Esophagus mucosa (tissue), 1 donor: ENCODE data around the gene ZBTB45. TPM values are rescaled to one million over a fixed set of nuclear protein-coding genes. Genes with fewer than 3 reads are reported as not detected.

Source experiments
- ATAC-seq: fragments of 200-7000 bp; cut with Tn5 transposase; one replicate; pipeline ENCODE4 v1.9.1; 2020
- total RNA-seq: library from RNA; stranded (reverse); gene quantifications from one replicate; pipeline ENCODE4 v1.2.4, GENCODE V29; 2023
- donor health status: DM: yes; HTN: yes; CAD: no.

Gene ZBTB45
- total RNA-seq = 8.0 TPM

DNA sequence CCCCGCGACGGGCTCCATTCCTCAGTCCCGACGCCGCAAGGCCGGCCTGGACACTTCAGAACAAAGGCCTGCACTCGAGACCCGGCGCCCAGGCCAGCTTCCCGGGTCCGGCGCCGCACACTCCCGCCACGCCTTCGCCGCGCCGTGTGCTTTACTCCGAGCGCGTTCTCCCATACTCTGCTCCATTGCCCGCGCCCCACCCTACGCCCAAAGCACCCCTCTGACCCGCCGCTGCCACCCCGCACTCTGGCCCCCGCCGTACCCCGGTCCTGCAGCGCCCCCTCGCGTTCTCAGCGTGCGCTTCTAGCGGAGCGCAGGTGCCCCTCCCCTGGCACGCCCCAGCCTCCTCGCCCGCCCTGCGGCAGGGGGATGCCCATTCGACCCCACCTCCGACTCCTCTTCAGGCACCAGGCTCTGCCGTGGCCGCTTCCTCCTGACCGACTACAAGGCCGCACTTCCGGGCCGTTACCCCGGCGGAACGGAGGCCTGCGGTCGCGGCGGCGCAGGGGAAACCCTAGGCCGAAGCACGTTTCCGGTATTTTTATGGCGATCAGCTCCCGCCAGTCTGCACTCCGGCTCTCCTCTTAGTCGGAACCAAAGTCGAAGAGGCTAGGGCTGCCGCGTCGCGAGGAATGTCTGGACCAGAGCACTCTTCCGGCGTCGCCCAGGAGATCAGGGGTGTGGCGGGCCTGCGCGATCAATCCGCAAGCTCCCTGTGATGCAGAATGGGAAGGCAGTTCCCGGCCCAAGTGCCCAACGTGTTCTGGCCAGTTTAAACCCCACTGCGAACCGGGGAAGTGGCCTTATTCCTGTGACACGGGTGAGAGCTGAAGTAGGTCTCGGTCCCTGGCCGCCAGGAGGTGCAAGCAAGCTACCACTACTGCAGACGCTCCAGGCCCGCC lies at the start of gene ZBTB45:
ZBTB45 (minus strand) TSS at position 456 of the 902 bp plus-strand sequence. CDS start 2,137 bp downstream, outside the sequence.
- peak; percentile 83 for ATAC-seq

DNA sequence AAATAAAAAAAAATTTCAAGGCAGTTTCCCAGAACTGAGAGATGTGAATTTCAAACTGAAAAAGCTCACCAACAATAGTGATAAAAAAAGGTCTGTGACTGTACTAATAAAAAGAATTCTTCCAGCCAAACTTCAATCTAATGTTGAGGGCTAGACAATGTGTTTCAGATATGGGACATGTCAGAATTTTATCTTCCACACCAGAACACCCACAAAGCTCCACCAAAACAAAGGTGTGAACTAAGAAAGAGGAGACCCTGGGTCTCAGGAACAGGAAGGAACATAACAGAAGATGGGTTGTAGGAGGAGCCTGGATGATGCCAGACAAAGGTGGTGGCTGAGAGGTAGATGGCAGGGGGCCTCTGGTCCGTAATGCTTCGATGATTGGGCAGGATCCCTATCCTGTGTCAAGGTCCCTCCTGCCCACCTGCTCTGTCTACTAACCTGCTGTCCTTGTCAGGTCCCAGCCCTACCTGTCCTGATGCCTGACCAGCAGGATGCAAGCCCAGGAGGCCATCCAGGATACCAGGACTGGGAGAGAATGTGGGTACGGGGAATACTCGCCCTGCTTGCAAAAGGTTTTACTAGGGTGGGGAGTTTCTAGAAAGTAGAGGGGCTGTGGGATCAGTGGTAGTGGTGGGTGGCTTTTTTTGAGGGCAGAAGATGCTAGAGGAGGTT lies 49.0 kb upstream of the ZBTB45 start:
- ATAC-seq = no peak

DNA sequence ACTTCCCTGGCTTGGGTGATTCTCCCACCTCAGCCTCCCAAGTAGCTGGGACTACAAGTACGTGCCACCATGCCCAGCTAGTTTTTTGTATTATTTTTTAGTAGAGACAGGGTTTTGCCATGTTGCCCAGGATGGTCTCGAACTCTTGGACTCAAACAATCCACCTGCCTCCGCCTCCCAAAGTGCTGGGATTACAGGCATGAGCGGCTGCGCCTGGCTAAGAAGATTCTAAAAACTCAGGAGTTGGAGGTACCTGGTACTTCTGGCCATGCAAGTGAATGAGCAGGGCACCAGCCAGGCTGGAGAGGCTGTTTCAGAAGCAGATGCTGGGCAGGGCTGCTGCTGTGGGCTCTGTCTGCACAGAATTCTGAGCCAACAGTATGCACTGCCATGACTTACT lies 47.4 kb upstream of the ZBTB45 start:
- no peak for ATAC-seq

DNA sequence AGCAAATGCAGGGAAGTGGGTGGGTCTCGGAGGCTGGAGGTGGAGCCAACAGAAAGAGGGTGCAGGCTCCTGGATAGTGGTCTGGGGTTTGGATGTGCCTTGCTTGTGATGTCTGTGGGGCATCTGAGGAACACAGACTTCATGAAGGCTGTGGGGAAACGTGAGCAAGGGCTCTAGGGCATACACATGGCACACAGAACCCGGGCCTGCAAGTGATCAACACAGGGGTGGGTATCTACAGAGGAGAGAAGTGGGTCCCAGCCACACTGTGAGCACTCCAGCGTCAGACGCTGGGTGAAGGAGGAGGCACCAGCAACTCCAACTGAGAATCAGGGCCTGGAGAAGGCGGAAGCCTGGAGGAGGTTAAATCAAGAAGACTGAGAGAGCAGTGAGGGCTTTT lies 44.2 kb upstream of the ZBTB45 start:
- ATAC-seq = no peak

DNA sequence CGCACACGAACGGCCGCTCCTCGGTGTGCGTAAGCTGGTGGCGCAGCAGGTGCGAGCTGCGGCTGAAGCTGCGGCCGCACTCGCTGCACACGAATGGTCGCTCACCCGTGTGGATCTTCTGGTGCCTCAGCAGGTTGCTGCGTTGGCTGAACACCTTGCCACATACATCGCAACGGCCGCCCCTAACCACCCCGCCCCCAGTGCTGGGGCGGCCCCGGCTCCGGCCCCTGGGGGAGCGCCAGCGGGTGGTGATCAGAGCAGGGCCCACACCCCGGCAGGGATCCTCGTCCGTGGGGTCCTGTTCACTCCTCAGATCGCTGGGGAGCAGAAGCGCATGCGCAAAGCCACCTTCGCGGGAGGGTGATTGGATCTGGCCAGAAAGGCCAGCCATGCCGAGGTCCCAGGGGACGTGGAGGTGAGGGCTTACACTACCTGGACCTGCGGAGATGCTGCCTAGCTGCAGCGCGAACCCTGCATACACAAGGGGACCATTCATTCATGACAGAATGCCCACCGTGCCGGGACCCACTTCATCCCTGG lies 43.5 kb upstream of the ZBTB45 start:
- ATAC-seq = no peak

DNA sequence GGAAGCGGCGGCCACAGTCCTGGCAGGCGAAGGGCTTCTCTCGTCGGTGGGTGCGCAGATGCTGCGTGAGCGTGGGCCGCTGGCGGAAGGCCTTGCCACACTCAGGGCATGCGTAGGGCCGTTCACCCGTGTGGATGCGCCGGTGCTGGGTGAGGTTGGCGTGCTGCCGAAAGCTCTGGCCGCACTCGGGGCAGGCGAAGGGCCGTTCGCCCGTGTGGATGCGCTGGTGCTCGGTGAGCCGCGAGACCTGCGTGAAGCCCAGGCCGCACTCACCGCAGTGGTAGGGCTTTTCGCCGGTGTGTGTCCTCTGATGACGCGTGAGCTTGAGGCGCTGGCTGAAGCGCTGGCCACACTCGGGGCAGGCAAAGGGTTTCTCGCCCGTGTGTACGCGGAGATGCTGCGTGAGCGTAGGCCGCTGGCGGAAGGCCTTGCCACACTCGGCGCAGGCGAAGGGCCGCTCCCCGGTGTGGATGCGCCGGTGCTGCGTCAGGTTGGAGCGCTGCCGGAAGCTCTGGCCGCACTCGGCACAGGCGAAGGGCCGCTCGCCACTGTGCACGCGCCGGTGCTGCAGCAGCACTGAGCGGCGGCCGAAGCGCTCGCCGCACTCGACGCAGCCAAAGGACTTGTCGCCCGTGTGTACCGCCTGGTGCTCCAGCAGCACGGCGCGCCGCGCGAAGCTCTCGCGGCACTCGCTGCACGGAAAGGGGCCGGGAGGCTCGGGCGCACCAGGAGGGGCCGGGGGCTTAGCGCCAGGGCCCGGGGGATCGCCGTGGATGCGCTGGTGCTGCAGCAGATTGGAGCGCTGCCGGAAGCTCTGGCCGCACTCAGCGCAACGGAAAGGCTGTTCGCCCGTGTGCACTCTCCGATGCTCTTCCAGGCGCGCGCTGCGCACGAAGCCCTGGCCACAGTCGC lies 42.8 kb upstream of the ZBTB45 start:
- ATAC-seq = peak; percentile 16

DNA sequence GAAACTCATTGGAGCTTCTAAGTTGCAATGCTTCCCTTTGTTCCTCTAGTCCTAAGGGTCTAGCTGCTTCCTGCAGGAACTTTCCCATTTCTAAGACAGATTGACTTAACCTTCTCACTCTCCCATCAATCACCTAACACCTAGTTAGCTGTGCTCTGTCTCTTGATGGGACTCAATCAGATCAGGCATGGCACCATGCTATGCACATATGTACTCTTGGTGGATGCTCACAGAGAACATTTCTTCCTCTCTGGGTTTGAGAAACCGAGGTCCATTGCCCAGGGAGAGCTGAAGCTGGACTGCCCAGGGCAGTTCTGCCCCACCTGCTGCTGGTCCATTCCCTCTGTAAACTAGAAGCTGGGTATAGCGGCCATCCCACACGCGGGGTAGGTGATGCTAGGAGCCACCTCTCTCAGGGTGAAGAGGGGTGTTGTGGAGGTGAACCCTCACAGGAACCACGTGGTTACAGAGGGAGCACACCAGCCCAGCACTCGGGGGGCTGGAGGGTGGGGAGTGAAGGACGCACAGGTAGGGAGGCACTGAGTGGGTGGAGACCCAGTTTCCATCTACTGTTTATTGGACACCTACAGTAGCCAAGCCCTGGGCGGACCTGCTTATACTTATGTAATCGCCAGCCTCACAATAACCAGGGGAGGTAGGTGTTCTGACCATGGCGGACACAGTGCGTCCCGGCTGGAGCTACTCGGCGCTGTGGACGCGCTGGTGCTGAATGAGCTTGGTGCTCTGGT lies 41.9 kb upstream of the ZBTB45 start:
- no peak for ATAC-seq

DNA sequence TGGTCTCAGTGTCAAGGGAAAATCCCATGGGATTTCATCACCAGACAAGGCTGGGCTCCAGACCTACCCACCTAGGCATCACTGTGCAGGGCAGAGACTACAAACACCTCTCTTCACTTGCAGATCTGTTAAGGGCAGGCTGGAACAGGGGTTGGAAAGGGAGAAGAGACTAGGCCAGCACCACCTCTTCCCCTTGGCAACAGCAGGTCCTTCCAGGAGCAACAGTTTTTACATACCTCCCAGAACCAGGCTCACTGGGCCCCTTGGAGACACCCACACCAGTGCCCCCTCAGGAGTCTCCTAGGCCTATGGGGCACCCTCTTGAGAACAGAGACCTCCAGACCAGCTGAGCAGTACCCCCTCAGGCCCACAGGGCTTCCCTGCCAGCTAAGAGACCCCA lies 41.3 kb upstream of the ZBTB45 start:
- ATAC-seq = no peak

DNA sequence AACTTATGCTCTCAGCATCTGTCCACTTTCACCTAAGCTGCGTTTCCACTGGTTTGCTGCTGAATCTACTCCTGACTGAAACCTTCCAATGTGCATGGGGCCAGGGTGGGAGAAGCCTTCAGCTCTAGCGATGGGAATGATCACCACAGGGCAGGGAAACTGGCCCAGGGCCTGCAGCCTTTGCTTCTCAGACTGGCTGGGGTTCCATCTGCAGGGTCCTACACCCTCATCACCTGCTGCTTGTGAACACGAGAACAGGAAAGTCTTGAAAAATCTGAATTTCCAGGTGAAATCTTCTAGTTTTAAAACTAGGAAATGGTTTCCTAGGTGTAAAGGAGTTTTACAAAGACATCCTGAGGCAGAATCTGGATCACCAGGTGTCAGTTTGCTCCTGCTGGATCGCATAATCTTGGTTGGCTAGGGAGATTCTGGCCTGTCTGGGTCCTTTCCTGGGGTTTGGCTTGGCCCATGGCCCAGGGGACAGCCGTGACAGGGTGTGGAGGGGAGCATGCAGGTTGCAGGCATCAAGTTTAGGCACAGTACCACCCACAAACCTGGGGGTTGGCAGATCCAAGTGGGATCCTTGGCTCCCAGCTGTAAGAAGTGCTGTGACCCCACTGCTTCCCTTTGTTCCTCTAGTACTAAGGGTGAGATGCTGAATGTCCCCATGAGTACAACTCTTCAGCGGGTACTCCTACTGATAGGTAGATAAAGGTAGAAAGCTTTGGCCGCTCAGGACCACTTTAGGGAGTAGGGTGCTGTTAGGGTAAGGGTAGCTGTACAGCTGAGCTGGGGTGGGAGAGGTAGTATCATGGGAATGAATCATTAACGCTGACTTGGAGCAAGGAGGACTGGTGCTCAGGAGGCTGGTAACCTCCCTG lies 40.6 kb upstream of the ZBTB45 start:
- no peak for ATAC-seq

DNA sequence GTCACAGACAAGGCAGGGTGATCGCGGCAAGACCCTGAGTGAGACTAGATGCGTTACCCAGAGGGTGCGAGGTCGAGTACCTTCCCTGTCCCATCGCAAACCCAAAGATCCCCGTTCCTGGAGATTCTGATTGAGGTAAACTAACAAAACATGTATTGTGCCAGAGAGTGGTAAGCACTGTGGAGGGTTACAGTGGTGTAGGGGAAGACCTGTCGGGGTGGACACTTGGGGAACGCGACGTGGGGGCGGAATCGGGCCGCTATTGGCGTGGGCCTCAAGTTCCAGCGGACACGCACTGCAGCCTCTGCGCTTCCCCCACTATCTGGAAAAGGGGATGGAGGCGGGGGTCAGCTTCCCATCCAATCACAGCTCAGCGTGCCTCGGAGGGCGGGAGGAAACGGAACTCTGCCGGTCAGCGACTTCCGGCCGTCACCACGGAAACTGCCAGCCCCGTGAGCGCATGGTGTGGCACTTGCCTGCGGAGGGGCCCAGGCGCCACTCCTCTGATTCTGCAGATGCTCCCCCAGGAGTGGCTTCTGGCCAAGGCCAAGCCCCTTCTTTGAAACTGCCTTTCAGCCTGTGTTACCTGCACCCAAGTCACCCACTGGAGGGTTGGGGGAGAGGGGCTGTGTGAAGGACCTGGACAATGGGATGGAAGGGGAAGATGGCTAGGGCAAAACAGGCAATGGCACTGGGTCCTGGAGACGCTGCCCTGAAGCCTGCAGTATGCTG lies 39.8 kb upstream of the ZBTB45 start:
- ATAC-seq = peak; percentile 15

DNA sequence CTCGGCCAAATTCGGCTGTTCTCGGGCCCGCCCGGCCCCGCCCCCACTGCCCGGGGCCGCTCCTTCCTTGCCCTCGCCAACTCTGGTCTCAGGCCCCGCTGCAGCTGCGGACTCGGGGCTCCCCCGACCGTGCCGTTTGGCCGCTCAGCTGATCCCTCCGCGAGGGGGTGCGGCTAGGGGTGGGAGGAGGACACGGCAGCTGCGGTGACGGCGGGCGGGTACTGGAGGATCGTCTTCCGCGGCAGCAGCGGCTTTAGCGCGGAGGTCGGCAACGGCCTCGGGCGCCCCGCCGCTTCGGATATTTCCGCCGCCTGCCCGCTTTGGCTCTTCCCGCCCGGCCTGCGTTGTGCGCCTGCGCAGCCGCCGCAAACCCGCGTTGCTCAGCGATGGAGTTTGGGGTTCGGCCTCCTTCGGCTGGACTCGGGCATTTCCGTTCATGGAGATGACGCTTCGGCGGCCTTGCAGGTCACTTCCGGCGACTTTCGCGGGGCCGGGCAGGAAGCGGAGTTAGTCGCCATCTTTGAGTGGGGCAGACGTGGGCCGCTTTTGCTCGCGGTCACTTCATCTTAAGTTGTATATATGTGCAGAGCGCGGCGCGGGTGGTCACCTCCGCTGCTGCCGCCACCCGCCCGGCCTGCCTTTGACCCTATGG lies 39.1 kb upstream of the ZBTB45 start:
- peak; percentile 71 for ATAC-seq

DNA sequence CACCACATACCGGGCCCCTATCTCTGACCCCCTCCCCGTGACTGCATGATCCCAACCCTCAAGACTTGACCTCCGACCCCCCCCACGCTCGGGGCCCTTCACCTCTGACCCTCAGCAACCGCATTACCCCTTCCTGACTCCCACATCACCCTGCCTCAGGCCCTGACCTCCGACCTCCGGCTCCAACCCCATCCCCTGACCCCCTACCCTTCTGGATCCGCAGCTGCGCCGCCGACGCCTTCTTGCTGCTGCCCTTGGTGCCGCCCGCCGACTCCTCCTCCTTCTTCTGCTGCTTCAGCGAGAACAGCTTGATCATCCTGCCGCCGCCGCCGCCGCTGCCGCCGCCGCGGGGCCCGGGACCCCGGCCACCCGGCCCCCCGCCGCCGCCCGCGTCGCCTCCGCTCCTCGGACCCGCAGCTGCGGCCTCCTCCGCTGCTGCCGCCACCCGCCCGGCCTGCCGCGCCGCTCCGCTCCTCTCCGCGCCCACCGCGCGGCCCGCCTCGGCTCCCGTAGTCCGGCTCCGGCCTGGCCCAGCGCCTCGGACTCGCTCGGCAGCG lies 38.5 kb upstream of the ZBTB45 start, which contains the start of gene UBE2M:
UBE2M (minus strand) TSS at position 546 of the 557 bp plus-strand sequence; CDS start at position 316, 230 bp downstream.
- ATAC-seq = no peak

DNA sequence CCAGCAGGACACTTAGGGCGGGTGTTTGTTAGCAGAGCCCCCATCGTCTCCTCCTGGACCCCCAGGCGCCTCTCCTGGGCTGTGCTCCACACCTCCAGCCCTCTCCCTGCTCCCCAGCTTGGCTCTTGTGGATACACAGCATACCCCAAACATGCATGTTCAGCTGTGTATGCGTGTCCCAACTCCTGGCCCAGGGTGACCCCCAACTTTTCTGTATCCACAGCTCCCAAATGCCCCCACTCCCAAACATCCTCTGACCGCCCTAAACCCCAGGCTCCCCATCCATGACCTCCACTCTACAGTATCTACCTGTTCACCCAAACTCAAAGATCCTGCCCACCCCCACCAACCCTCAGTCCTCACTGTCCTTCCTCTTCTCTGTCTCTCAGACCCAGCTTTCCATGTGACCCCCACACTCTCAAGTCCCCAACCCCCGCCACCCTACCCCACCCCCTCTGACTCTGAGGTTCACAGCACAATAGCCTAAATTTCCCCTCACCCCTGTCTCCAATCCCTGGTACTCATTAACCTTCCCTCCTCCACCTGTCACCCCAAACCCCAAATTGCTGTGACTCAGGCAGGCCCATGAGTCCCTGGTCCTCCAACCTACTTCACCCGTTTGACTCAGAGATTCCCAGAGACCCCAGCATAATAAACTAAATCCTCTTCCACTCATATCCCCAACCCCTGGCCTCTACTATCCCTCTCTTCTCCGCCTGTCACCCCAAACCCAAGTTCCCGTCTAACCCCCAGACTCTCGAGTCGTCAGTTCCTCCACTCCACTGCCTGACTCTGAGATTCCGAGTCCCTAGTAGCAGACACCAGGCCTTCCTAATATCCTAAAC lies 37.8 kb upstream of the ZBTB45 start:
- ATAC-seq = no peak

DNA sequence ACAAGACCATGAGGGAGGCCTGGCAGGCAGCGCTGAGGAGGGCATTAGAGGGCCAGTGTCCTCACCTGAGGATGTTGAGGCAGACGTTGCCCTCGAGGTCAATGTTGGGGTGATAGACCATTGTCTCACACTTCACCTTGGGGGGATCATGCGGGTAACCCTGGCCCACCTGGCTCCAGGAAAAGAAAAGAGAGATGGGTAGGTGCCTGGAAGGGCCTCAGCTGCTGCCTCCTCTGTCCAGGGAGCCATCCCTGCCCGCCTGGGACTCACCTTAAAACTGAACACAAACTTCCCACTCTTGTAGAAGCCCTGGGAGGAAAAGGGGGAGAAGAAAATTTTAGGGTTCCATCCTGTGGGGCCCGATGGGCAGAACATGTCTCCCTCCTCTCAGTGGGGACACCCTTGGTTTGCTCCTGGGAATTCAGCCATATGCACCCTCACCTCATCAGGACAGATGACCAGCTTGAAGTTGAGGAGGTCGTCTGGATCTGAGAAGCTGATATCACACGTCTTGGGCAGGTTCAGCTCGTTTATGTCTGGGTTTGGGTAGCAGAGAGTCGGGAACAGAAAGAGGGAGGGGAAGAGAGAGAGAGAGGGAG lies 37.1 kb upstream of the ZBTB45 start:
- no peak for ATAC-seq

DNA sequence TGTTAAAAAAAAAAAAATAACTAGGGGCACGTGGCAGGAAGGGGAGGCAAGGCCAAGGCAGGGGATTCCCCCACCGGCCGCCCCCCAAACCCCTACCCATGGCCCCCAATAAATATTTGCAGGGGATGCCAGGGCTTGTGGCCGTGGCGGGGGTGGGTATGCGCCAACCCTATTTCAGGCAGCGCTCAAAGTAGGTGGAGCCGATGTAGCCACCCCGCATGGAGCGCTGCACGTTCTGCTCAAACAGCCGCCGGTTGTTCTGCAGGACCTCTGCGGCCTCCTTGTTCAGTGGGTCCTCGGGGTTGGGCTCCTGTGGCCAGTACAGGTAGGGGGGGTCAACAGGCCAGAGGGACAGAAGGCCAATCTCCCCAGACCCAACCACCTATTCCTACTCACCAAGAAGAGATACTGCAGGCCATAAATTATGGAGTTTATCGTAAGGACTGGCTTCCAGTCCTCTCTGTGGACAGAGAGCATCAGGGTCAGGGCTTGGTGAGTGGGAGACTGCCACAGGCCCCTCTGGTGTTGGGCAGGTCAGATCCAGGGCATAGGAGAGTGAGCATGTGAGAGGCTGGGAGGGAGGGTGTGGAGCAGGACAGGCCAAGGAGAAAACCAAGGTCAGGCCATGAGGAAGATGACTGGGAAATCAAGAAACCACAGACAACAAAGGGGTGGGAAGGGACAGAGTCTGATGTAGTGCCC lies 36.5 kb upstream of the ZBTB45 start:
- ATAC-seq = no peak

DNA sequence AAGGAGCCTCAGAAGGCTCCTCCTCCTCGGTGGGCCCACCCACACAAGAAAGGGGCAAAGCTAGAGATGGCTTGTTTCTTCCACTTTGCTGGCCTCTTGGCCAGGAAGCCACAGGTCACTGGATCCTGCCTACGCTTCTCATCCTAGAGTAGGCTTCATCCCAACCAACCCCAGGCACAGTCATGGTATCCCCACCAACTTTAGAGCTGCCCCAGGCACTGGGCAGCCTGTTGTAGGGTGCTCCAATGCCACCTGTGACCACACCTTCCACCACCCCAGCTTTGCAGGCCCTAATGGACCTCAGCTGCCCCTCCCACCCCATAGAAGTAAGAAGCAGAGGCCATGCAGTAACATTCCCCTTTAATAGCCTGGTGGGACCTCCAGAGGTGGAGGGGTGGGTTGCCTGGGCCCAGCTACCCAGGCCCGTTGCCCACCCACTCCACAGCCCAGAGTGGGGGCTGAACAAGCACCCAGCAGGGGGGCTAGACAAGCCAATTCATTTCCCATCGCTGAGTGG lies 35.8 kb upstream of the ZBTB45 start:
- no peak for ATAC-seq
